ENCODE results near the gene CDC34.

CDC34 gene

GRCh38 chr19:497869-498510, 33.6 kb upstream of the CDC34 start:
- DNase-seq (ENCODE audit: low read depth): no peak

- no peak for DNase-seq (ENCODE audit: low read depth)
These were observed 33.1 kb upstream of the CDC34 start for GRCh38 chr19:498511-498891.

- DNase-seq (ENCODE audit: low read depth): no peak
These were observed 32.5 kb upstream of the CDC34 start for GRCh38 chr19:498977-499623.

- DNase-seq (ENCODE audit: low read depth): no peak
These were observed 29.9 kb upstream of the CDC34 start for GRCh38 chr19:501646-502045.

GRCh38 chr19:504616-505015, 26.9 kb upstream of the CDC34 start:
- DNase-seq (ENCODE audit: low read depth): no peak

GRCh38 chr19:506404-507285, 24.9 kb upstream of the CDC34 start:
- DNase-seq (ENCODE audit: low read depth): peak; percentile 90

- peak; percentile 81 for DNase-seq (ENCODE audit: low read depth)
These were observed 24.0 kb upstream of the CDC34 start, which contains the start of gene TPGS1 for GRCh38 chr19:507286-508203. TSS of gene TPGS1 (plus strand) at chr19:507497. CDS start at chr19:507507, 10 bp downstream.

GRCh38 chr19:508204-509150, 23.1 kb upstream of the CDC34 start:
- no peak for DNase-seq (ENCODE audit: low read depth)

- DNase-seq (ENCODE audit: low read depth): peak; percentile 87
These were observed 20.9 kb upstream of the CDC34 start for GRCh38 chr19:510606-511100.

GRCh38 chr19:511101-511851, 20.3 kb upstream of the CDC34 start:
- peak; percentile 81 for DNase-seq (ENCODE audit: low read depth)

GRCh38 chr19:512547-513365, 18.8 kb upstream of the CDC34 start:
- DNase-seq (ENCODE audit: low read depth): no peak

- no peak for DNase-seq (ENCODE audit: low read depth)
These were observed 18.0 kb upstream of the CDC34 start for GRCh38 chr19:513368-514165.

GRCh38 chr19:514166-514663, 17.3 kb upstream of the CDC34 start:
- DNase-seq (ENCODE audit: low read depth): no peak

- no peak for DNase-seq (ENCODE audit: low read depth)
These were observed 13.6 kb upstream of the CDC34 start for GRCh38 chr19:517721-518597.

GRCh38 chr19:518598-519231, 12.8 kb upstream of the CDC34 start:
- peak; percentile 48 for DNase-seq (ENCODE audit: low read depth)

- DNase-seq (ENCODE audit: low read depth): no peak
These were observed 12.1 kb upstream of the CDC34 start for GRCh38 chr19:519449-519865.
